ENCODE measurements around the gene FILIP1. TPM values are rescaled to one million over a fixed set of nuclear protein-coding genes. Genes with fewer than 3 reads are reported as not detected.
A peak's percentile ranks its signal among the peaks of the same experiment; 100 is the strongest.
"Not testable (repeated sequence)": the region's sequence is repeated elsewhere in the genome, so short reads cannot be mapped to it uniquely, and the experiment has no call there.

Gene FILIP1
- polyA plus RNA-seq, 1 experiment, result 0.44 TPM

GRCh38 chr6:75412969-75413662 lies 80.5 kb downstream of the FILIP1 start:
- POLR2A ChIA-PET, result no interaction called here
- CTCF ChIA-PET, result interaction anchor here (1.2 to 1.5 kb wide), 2 partner anchors 9 to 10 kb away, joined by 3 to 5 read pairs; no protein-coding TSS in a partner anchor
- Histone ChIP-seq H3K36me3 (ENCODE audit: control insufficient read depth, insufficient read depth, low read length) (no peaks in the 10 kb centered on the region), H3K27me3 (ENCODE audit: control insufficient read depth, insufficient read depth, low read length) (no peaks in the 10 kb centered on the region), H3K4me3 (ENCODE audit: low read depth, low read length) (no peak overlapping the region)
- no peak for DNase-seq (ENCODE audit: low read depth)
- TF ChIP-seq CTCF (IDR thresholded peaks at IDR 0.05; ENCODE audit: insufficient read depth, low read depth, low read length), result no peak

GRCh38 chr6:75410564-75410963 lies 83.0 kb downstream of the FILIP1 start:
- H3K36me3 ChIP-seq (ENCODE audit: control insufficient read depth, insufficient read depth, low read length); POLR2A ChIA-PET; CTCF ChIA-PET; DNase-seq (ENCODE audit: low read depth); H3K27me3 ChIP-seq (ENCODE audit: control insufficient read depth, insufficient read depth, low read length); H3K4me3 ChIP-seq (ENCODE audit: low read depth, low read length): not testable (repeated sequence)

DNA sequence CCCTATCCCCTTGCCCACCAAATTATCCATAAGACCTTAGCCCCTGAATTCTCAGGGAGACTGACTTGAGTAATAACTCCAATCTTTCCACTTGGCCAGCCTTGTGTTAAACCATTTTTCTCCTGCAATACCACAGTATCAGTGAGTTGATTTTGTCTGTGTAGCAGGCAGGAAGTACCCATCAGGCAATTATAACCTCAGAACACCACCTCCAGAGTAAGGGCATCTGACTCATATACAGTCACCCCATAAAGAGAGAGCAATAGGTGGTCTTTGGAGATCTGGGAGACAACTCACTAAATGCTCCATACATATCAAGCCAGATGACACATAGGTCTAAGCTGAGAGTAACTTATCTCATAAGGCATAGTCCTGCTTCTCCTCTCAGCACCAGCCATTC lies 83.7 kb downstream of the FILIP1 start:
- peak; percentile 26 for DNase-seq (ENCODE audit: low read depth)
- no peak overlapping the region for H3K4me3 ChIP-seq (ENCODE audit: low read depth, low read length)
- H3K36me3 ChIP-seq (ENCODE audit: control insufficient read depth, insufficient read depth, low read length), result no peaks in the 10 kb centered on the region
- H3K27me3 ChIP-seq (ENCODE audit: control insufficient read depth, insufficient read depth, low read length), result no peaks in the 10 kb centered on the region
- ChIA-PET CTCF (interaction anchor here (0.6 kb wide), 1 partner anchor 165 kb away, joined by 4 read pairs; no protein-coding TSS in a partner anchor), POLR2A (no interaction called here)
- no peak for TF ChIP-seq CTCF (IDR thresholded peaks at IDR 0.05; ENCODE audit: insufficient read depth, low read depth, low read length)

- ChIA-PET CTCF (no interaction called here), POLR2A (no interaction called here)
- H3K36me3 ChIP-seq (ENCODE audit: control insufficient read depth, insufficient read depth, low read length), result no peaks in the 10 kb centered on the region
- DNase-seq (ENCODE audit: low read depth), result no peak
- no peak overlapping the region for H3K4me3 ChIP-seq (ENCODE audit: low read depth, low read length)
- no peaks in the 10 kb centered on the region for H3K27me3 ChIP-seq (ENCODE audit: control insufficient read depth, insufficient read depth, low read length)
- TF ChIP-seq CTCF (IDR thresholded peaks at IDR 0.05; ENCODE audit: insufficient read depth, low read depth, low read length), result no peak
Measured at GRCh38 chr6:75409286-75409685, 84.3 kb downstream of the FILIP1 start.

DNA sequence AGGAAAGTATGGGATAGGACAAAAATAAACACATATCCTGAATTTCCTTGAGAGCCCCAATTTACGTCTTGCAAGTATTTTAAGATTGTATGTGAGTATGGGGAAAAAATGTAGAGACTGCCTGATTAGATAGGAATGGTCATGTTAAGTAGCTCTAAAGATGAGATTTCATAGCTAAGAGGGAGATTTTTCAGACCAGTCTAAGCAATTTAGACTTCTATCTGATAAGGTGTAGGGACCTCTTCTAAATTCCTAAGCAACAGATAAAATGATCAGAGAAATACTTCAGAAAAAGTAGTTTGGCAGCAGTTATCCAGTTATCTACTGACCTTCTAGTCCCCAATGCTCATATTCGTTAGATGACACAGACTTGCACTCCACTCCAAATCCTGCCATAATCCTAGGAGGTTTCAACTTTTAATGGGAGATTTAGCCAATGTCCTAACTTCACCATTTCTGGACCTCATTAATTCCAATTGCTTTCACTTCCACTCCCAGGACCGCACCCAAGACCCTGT lies 90.0 kb downstream of the FILIP1 start:
- Histone ChIP-seq H3K4me3 (ENCODE audit: low read depth, low read length) (no peak overlapping the region), H3K36me3 (ENCODE audit: control insufficient read depth, insufficient read depth, low read length) (no peaks in the 10 kb centered on the region), H3K27me3 (ENCODE audit: control insufficient read depth, insufficient read depth, low read length) (no peaks in the 10 kb centered on the region)
- ChIA-PET POLR2A (no interaction called here), CTCF (interaction anchor here (1.3 to 1.7 kb wide), 2 partner anchors 10 to 15 kb away, joined by 3 to 5 read pairs; no protein-coding TSS in a partner anchor)
- DNase-seq (ENCODE audit: low read depth), result no peak
- TF ChIP-seq CTCF (IDR thresholded peaks at IDR 0.05; ENCODE audit: insufficient read depth, low read depth, low read length), result no peak

GRCh38 chr6:75402296-75402695 lies 91.3 kb downstream of the FILIP1 start:
- ChIA-PET CTCF (no interaction called here), POLR2A (no interaction called here)
- H3K27me3 ChIP-seq (ENCODE audit: control insufficient read depth, insufficient read depth, low read length), result no peaks in the 10 kb centered on the region
- no peak for TF ChIP-seq CTCF (IDR thresholded peaks at IDR 0.05; ENCODE audit: insufficient read depth, low read depth, low read length)
- no peak overlapping the region for H3K4me3 ChIP-seq (ENCODE audit: low read depth, low read length)
- DNase-seq (ENCODE audit: low read depth), result peak; percentile 76
- H3K36me3 ChIP-seq (ENCODE audit: control insufficient read depth, insufficient read depth, low read length), result no peaks in the 10 kb centered on the region
